Ovary (tissue), 9 donors: Measurements from ENCODE around the gene HNRNPC. TPM values are rescaled to one million over a fixed set of nuclear protein-coding genes. Genes with fewer than 3 reads are reported as not detected.

Source experiments
- DNase-seq, 5 donors: peaks; one replicate each; pipeline ENCODE4 v3.0.0-alpha.2; 2019 to 2020
- H3K27ac ChIP-seq, 2 donors: fragments of 200-600 bp; one replicate each; pipeline versions ENCODE4 v1.5.1 to v1.8.0; 2019 to 2022
- H3K27me3 ChIP-seq: fragments of 200-600 bp; one replicate; pipeline ENCODE4 v1.8.0; 2022
- H3K36me3 ChIP-seq: fragments of 200-600 bp; sonication (generic); one replicate; pipeline ENCODE4 v1.5.1; 2019
- H3K4me1 ChIP-seq: one replicate; pipeline ENCODE4 v1.8.1; 2013; ENCODE audit warnings: mild to moderate bottlenecking, moderate library complexity; ENCODE audit not compliant: insufficient read depth
- H3K4me3 ChIP-seq: fragments of 200-600 bp; sonication (generic); one replicate; pipeline ENCODE4 v1.5.1; 2017
- H3K9me3 ChIP-seq, 2 donors: fragments of 200-600 bp in 1 of 2; sonication (generic) in 1 of 2; one replicate each; pipeline versions ENCODE4 v1.5.1 to v1.8.1; 2013 to 2019; ENCODE audit warnings: mild to moderate bottlenecking in 1 of 2, moderate library complexity in 1 of 2
- CTCF ChIP-seq, 3 donors: fragments of 450-650 bp in 2 of 3; fragments of 200-600 bp in 1 of 3; IDR thresholded peaks; one replicate each; pipeline versions ENCODE4 v1.5.1 to v1.8.0; 2016 to 2022; ENCODE audit warnings: antibody characterized with exemption in 3 of 3, mild to moderate bottlenecking in 1 of 3
- EP300 ChIP-seq: sonication (generic); formaldehyde crosslinking; IDR thresholded peaks from one replicate; pipeline ENCODE4 v1.6.1; 2017; ENCODE audit warnings: antibody characterized with exemption
- POLR2A ChIP-seq: fragments of 450-650 bp; IDR thresholded peaks from one replicate; pipeline ENCODE4 v1.6.1; 2017; ENCODE audit warnings: antibody characterized with exemption, mild to moderate bottlenecking, moderate library complexity
- WGBS, 3 donors: extraction: QIAGEN DNeasy Blood & Tissue Kit in 1 of 3; methylation state at CpG; one replicate each; pipeline versions ENCODE4 v1.1.5 to v1.1.7; 2013 to 2017; 5-methylcytosine and 5-hydroxymethylcytosine counted together
- intact Hi-C, 4 donors: fragments of 100-400 bp; cut with DNase I; formaldehyde crosslinking; loops; one replicate each; pipeline versions ENCODE4 v1.11.0 to v1.15.1; 2022 to 2023
- polyA plus RNA-seq, 2 donors: library from polyadenylated mRNA; stranded (reverse); fragments of 200-250 nt in 1 of 2; fragments of 350-450 nt in 1 of 2; fragmentation: Illumina TruSeq in 1 of 2; extraction: RNeasy Lipid Tissue Mini Kit (QIAGEN cat#74804) in 1 of 2; gene quantifications; one replicate each; pipeline ENCODE4 v1.2.3, GENCODE V29; 2013 to 2014
- total RNA-seq, 7 donors: library from RNA; depleted of rRNA in 2 of 7; stranded (reverse); fragments of >200 nt in 2 of 7; fragmentation: NEBNext Ultra II Directional in 3 of 7; extraction: Animal tissue kit (Norgen Biotek cat#: 25700) in 3 of 7; gene quantifications; one replicate each; pipeline versions ENCODE4 v1.1.0 to v1.2.4, GENCODE V29; 2016 to 2023
- donor health status: DM: no; HTN: no; CAD: no; lungs with moderate emphysema.
- donor health status: DM: no; HTN: no; CAD: no.
- donor health status: Bipolar disorder and iron deficiency.
- donor health status: DM: yes; HTN: yes; CAD: no.
- donor health status: DM: no; HTN: no; CAD: no.
- donor health status: DM: yes; HTN: yes; CAD: no.

The HNRNPC gene
- total and polyA plus RNA-seq, 9 donors: 427 to 913 (median 526) TPM

- no peaks in the 10 kb centered on the region for H3K9me3 ChIP-seq
- no peaks in the 10 kb centered on the region for H3K4me1 ChIP-seq
- WGBS, 3 donors: 79 to 81% (median 79%) methylated on average over 4 of the region's 4 CpGs
- no peak overlapping the region for H3K4me3 ChIP-seq
- H3K27ac ChIP-seq: no peak overlapping the region
- intact Hi-C loops: no loop called here
- no peaks in the 10 kb centered on the region for H3K27me3 ChIP-seq
- no peak for DNase-seq
- H3K36me3 ChIP-seq: no peaks in the 10 kb centered on the region
- TF ChIP-seq EP300 (no peak), CTCF (IDR thresholded peaks at IDR 0.05) (no peak), POLR2A (no peak)
Observed at GRCh38 chr14:21205026-21205677, 64.1 kb downstream of the HNRNPC start.

- TF ChIP-seq EP300 (no peak), CTCF (IDR thresholded peaks at IDR 0.05) (no peak)
- Histone ChIP-seq H3K4me3 (no peak overlapping the region), H3K36me3 (no peaks in the 10 kb centered on the region), H3K27ac (no peak overlapping the region), H3K9me3 (no peaks in the 10 kb centered on the region), H3K4me1 (no peaks in the 10 kb centered on the region), H3K27me3 (no peaks in the 10 kb centered on the region)
- no peak for DNase-seq
- WGBS, 3 donors: 86 to 89% (median 87%) methylated on average over 8 of the region's 8 CpGs
- intact Hi-C loops: no loop called here
Observed at GRCh38 chr14:21204167-21205025, 64.8 kb downstream of the HNRNPC start.

- DNase-seq: no peak
- 70 to 76% (median 71%) methylated on average over 8 of the region's 8 CpGs for WGBS, 3 donors
- TF ChIP-seq POLR2A (no peak), CTCF (IDR thresholded peaks at IDR 0.05) (no peak), EP300 (no peak)
- Histone ChIP-seq H3K4me3 (no peak overlapping the region), H3K36me3 (no peaks in the 10 kb centered on the region), H3K27me3 (no peaks in the 10 kb centered on the region), H3K4me1 (no peaks in the 10 kb centered on the region), H3K27ac (no peak overlapping the region), H3K9me3 (no peaks in the 10 kb centered on the region)
- intact Hi-C loops: no loop called here
Observed at GRCh38 chr14:21203470-21204166, 65.6 kb downstream of the HNRNPC start.

GRCh38 chr14:21202463-21203358, 66.5 kb downstream of the HNRNPC start:
- WGBS, 3 donors: 86 to 96% (median 91%) methylated on average over 4 of the region's 4 CpGs
- H3K27ac ChIP-seq: no peak overlapping the region
- no peak for DNase-seq
- no peaks in the 10 kb centered on the region for H3K4me1 ChIP-seq
- TF ChIP-seq POLR2A (no peak), CTCF (IDR thresholded peaks at IDR 0.05) (no peak), EP300 (no peak)
- H3K27me3 ChIP-seq: no peaks in the 10 kb centered on the region
- H3K36me3 ChIP-seq: no peaks in the 10 kb centered on the region
- no peaks in the 10 kb centered on the region for H3K9me3 ChIP-seq
- intact Hi-C loops: no loop called here
- no peak overlapping the region for H3K4me3 ChIP-seq
